GM21423 (cell line): ENCODE data around the gene CCDC81.

Experiments
- ATAC-seq: cut with Tn5 transposase; IDR thresholded peaks from one replicate; pipeline ENCODE4 v1.9.1; 2021; ENCODE audit warnings: mild to moderate bottlenecking, moderate library complexity; ENCODE audit not compliant: unreplicated experiment

CCDC81 gene

DNA sequence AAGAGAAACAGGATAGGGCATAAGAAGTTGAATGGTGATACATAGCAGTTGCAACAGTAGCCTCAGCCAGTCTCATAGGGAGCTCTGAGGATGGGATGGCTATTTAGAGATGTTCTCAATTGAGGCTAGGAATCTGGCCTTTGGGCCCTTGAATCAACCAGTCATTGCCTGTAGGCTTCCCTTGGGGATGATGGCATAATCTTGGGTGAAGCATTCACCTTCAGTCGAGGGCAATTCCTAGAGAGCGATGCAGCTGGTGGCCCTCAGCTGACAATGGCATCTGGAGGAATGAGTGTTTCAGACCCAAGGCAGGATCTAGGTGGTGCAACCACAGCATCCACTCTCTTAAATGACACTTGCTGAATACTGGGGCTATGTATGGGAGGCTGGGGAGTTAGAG is 61.0 kb downstream of the CCDC81 start:
- ATAC-seq, result no peak

DNA sequence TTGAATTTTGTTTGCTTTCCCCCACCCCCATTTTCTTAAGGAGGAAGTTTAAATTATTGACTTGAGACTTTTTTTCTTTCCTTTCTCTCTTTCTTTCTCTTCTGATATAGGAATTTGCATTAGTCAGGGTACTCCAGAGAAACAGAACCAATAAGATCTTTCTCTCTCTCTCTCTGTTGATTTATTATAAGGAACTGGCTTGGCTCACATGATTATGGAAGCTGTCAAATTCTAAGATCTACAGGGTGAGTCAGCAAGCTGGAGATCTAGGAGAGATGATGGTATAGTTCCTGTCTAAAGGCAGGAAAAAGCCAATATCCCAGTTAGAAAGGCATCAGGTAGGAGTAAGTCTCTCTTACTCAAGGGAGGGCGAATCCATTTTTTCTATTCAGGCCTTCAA is 64.0 kb downstream of the CCDC81 start:
- no peak for ATAC-seq

DNA sequence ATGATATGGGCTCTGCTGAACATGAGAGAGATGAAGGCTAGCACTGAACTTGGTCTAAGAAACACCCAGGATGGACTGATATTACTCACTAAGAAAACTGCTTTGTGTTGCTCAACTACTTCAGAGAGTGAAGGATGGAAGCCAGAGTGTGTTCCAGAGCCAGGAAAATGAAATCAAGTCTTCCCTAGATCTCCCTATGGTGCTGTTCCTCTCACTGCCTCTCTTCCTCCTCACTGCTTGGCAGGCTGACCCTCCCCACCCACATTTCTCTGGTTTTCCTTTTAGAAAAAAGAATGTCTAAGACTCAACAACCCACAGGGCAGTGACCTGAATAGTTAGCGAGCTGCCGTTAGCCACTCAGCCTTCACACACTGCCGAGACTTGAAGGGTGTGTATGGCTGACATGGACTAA is 65.6 kb downstream of the CCDC81 start:
- no peak for ATAC-seq

DNA sequence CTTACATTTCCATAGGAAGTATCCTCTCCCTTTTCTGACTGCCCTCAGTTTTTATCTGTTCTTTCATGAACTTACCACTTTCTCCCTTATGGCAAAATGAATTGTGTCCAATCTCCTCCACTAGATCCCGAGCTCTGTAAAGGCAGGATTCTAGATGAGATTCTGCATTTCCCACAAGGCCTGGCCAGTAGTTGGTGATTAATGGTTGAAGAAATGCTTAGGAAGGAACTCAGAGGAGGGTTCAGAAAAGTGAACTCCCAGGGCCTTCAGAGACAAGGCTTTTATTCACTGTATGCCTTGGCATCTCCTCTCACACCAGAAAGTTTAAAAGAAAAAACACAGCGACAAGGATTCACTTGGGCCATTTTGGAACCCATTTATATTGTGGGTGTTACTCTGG is 66.2 kb downstream of the CCDC81 start:
- ATAC-seq, result no peak

DNA sequence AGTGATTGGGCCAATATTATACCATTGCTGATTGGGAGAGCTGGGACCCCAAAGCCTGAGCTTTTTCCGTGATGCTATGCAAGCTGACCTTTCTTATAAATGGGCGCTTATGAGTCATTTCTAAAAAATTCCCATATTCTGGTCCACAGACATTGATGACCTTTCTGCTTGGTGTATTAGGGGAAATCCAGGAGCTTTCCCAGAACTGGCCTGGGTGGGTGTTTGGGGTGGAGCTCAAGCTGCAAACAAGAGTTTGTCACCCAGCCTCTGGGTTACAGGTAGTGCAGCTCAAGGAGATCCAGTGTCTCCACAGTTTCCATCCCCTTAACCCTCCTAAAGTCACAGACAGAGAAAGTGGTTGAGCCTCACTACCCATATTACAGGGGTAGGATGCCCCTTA is 67.7 kb downstream of the CCDC81 start:
- no peak for ATAC-seq

DNA sequence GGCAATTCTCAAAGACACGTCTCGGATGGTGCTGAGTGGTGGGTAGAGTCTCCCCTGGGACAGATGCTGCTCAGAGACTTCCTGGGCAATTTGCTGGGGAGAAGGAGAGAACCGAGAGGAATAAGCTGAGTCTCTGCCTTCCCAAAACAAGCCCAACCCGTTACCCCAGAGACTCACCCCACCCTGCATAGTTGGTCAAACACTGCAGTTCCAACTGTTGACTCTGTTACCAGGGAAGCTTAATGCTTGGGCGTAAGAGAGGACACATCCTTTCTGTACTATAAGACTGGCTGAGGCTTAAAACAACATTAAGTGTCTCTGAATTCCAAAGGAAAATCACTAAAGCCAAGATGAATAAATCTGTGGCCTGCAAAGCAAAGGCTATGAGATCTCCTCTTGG is 68.1 kb downstream of the CCDC81 start:
- ATAC-seq, result no peak

DNA sequence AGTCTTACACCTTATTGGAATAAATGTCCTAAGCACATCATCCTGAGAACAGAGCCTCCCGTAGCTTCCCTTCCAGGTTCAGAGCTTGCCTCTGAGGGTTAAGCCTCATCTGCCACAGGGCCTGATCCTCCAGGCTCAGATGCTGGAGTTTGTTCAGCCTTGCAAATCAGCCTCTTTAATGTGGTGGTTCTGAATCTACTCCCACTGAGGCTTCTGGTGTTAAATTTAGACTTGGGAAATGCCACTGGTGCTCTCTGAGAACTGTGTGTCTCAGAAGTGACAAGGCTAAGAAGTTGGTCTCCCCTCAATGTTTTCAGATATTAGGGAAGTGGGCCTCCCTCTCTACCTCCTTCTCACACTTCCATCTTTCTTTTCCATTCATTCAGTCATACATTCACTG is 68.7 kb downstream of the CCDC81 start:
- ATAC-seq, result no peak

DNA sequence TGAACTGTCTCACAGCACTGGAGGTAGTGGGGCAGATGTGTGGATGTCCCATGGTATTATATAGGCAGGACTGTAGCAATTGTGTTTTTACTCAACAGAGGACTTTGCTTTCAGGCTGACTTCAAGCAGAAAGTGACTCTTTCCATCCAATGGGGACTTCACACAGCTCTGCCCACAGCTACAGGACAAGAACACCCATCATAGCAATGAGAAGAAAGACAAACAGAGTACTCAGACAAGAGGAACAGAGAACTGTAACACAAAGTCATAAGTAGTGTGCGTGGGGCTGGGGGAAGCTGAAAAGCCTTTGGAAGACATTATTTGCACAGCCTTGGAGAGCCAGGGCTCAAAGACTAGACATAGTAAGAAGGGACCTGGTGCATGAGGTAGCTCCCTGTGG is 70.3 kb downstream of the CCDC81 start:
- ATAC-seq, result no peak

DNA sequence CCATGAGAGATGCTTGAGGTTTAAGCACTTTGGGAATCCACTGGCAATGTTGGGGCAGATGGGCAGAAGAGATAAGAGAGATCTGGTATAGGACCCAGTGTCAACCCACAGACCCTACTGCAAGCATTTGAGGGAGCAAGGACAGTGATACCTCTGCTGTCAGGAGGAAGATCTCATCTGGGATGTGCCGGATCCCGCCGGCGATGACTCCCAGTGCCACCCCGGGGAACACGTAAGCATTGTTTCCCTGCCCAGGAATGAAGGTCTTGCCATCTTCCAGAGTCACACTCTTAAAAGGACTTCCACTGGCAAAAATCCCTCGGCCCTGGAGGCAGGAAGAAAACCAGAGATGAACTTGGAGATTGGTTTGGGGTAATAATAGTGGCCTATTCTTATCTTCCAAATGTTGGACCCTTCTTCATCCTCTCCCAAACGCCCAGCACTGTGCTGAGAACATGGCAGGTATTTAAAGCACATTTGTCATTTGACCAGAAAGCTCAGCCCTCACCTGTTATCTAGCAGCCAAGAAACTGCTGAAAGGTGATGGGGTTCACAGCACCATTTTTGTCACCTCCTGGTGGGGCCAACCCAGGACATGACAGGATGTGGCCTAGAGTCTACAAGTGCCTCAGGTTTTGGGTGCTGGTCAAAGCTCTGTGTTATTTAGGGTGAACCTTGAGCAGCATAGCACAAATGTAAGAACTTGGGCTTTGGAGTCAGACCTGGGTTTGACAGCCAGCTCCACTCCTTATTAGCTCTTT is 71.7 kb downstream of the CCDC81 start:
- ATAC-seq, result no peak

DNA sequence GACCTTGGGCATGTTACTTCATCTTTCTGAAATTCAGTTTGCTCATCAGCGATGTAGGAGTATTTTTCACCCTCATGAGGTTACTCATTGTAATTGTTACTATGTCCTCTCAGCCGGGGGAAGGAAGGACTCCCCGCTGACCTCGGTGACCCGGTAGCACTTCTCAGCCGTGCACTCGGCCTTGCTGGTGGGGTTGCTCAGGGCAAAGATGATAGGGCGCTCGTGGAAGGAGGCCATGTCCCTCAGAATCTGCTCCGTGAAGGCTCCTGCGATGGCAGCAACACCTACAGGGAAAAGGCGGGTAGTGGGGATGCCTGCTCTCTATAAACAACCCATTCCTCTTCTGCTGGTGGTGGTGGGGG is 72.2 kb downstream of the CCDC81 start:
- no peak for ATAC-seq

DNA sequence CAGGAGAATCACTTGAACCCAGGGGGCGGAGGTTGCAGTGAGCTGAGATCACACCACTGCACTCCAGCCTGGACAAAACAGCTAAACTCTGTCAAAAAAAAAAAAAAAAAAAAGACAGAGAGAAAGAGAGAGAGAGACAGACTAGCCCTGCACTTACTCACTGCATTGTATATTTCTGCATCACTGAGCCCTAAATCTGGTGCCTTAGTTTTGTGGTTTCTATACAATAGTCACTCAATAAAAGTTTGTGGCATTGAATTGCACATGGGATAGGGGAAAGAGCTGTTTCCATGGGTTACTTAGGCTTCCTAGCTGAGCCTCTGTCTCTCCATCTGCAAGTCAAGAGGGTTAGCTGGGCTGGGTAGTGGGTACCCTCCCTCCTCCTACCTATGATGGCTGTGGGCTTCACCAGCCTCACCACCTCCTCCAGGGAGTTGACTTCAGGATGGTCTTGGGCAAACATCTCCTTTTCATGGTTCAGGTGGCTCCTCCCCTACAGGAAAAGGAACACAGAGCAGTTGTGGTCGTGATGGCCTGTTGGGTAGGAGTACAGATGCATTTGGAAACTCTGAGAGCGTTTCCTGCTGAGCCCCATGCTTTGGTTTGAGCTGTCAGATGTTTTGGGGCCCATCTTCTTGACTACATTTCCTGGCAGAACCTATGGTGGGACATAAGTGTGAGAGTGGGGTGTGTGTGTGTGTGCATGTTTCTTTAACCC is 73.2 kb downstream of the CCDC81 start:
- no peak for ATAC-seq

DNA sequence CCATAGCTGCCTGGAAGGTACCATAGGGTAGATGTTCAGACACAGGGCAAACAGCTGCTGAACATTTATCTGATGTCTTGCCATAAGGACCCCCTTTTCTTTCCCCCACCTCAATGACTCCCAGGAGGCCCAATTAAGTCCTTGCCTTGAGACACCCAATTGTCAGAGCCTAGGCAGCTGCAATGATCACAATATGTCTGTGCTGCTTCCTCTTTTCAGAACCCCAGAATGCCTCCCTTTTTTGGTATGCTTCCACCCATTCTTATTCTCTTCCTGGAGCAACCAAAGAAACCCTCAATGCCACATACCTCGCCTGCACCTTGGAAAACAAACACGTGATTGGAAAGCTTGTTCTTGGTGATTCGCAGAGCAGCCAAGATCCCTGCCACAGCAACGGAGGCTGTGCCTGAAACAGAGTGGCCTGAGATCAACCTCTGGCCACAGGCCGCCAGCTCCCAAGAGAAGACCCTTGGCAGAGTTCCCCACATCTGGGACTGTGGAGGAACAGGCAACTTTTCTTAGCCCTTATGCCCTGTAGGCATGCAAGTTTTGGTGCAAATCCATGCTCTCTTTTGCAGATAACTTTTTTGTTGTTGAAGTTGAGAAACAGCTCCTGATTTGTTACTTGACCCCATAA is 75.4 kb downstream of the CCDC81 start:
- ATAC-seq, result no peak

DNA sequence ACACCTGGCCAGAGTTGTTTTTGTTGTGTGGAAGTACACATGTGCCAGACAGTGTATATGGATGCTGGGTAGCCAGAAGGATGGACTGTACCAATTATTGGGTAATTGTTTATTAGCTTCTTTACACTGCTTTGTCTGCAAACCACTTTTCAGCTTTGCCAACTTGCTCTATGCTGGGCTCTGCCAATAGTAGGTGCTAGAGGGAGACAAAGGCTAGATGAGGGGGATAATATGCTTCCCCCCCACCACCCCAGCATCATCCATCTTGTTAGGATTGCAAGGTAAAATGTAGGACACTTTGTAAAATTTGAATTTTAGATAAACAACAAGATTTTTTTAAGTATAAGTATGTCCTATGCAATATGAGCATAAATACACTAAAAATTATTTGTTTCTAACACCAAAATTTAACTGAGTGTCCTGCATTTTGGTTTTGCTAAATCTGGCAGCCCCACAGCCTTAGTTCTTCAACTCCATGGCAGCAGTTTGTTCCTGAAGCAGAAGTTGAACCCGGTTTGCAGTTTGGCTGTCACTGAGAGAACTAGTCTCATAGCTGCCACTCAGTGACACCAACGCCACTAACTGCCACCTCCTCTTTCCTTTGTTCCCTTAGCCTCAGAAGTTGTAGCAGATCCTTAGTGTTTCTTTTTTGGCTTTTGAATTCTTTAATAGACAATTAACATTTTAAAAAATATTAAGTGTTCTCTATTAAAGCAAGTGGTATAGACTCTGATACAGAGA is 78.8 kb downstream of the CCDC81 start:
- no peak for ATAC-seq

DNA sequence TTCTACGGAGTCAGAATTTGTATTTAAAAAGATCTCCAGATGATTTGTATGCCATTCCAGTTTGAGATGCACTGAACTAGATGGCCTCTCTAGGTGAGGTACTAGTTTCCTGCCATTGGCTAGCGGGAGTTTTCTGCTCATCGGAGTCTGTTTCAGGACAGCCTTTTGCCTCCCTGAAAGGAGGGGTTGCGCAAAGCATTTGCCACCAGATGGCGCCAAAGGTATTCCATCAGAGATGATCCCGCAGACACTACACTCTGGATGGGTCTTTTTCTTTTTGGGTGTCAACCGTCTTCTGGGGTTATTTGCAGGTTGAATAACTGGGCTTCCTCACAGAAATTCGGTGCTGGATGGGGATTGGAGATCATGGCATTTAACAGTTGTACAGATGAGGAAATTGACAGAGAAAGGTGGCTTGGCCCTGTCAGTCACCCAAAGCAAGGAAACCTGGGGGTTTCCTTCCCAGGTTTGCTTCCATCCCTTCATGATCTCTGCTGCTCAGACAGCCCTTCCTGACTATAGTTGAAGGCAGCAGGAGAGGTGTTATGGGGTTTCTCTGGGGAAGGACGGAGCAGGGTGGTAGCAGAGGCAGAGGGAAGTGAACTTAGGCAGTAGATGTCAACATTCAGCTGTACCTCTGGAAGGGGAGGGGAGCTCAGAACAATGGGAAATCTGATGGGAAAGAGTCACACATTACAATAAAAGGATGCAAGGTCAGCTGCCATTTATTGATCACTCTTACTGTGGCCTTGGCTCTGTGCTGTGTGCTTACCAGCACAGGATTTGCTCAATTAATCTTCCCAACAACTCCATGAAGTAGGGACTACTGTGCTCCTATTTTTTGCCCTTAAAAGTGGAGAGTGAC is 81.6 kb downstream of the CCDC81 start:
- peak; percentile 80 for ATAC-seq

DNA sequence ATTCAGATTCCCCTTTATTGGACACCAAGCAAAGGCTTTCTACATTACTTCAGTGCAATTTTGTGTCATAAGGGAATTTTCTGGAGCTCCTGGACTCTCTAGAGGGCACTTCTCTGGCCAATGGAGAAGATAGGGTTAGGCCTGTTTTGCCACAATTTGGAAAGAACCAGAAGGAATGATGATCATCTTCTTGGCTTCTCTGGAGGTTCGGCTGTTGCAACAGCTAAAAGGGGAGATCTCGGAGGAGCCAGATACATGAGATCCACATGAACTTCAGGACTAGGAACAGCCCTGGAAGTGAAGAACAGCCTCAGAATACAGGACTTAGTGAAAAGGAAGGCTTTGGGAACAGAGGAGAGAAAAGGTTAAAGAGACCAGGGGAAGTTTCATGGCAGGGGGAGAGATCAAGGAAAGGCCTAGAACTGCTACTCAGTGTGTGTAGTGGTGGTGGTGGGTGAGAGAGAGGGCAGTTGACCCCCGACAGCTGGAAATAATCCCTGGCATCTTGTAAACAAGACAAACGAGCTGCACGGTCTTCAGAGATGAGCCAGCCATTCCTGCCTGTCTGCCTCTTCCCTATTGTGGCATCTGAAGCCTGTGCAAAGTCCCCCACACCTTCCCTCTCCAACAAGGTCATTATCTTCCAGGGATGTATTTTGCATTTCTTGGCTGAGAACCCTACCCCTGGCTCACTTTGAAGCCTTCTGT is 83.8 kb downstream of the CCDC81 start:
- no peak for ATAC-seq

DNA sequence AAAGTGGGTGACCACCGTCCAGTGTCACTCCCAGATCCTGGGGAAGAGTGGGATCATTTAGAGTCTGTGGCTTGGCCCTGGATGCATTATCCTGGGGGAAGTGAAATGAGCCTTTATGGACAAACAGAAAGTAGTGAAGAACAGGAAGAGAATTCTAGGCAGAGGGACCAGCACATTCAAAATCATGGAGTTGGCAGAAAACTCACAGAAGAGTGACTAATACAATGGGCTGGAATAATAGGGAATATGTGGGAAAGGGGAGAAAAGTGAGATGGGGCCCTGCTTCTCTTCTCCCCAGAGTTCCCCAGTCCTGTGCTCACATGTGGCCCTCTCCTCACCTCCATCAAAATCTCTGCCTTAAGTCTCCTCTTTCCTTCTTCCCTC is 84.3 kb downstream of the CCDC81 start:
- ATAC-seq, result no peak

DNA sequence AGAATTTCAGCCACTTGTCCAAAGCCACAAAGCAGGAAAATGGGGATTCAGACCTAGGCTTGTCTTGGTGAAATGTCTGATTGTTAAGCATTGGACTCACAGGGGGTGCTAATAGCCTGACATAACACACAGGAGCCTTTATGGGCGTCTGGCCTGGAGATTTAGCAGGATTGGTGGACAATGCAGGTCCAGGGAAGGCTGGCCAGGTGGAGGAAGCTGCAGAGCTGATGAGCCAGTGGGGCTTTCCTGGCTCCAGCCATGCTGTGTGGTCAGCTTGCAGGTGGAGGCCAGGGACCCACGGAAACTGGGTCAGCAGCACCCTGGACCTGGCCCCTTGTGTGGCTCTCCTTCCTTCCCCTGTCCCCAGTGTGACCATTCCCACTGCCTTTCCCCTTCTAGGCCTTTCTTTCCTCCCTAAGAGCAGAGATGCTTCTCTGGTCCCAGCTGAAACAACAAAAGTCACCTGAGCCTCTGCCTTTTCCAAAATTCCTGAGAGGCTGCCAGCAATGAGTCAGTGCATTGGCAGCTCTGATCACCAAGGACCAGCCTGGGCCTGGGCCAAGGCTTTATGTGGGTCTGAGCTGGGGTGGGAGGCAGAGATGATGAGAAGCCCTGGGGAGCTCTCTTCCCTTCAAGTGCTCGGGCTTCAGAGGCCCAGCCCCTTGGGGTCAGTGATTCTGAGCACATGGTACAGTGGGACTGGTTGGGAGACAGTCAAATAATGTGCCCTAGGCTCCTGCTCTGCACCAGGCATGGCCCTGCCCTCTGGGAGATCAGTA is 85.2 kb downstream of the CCDC81 start:
- ATAC-seq, result no peak

DNA sequence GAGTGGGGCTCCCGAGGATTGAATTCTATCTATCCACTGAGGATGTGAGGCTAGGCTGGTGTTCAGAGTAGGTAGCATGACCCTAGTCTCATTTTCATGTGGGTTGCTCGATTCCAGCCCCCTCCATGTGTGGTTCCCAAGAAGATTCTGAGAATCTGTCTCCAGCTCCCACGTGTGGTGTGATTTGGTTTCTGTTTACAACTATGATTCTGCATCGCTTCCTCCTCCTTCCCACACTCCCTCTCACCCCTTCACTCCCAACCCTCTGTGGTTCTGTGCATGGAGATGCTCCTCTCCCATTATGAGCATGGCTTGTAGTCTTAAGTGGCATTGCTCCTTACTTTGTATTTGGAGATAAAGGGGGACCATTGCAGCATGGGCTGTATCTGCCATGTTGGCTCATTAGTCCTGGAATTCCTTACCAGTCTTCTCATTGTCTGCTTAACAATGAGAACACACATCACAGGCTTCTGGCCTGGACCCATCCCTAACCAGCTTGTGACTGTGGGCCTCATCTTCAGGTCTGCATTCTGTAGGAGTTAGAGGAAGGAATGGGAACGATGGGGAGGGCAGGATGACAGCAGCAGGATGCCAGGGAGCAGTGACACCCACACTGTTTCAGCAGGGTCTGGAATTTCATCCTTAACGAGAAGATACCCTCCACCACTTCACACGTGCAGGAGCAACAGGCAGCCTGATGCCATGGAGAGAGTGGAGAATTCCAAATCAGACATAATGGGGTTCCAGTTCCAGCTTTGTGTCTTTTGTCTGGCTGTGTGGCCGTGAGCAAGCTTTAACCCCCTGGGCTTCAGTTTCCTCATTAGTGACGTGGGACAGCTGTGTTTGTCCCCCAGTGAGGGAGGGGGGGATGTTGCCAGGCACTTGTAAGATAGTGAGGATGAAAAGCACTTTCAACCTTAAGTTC is 86.0 kb downstream of the CCDC81 start:
- ATAC-seq, result no peak
